Inferior parietal cortex (tissue), 1 donor: Measurements from ENCODE around the gene PDLIM4.
A peak's percentile ranks its signal among the peaks of the same experiment; 100 is the strongest.

Experiments used
- DNase-seq: peaks from one replicate; pipeline ENCODE4 v3.0.0-alpha.2; 2016; ENCODE audit errors: extremely low spot score

Gene PDLIM4

GRCh38 chr5:132227235-132227484, 30.3 kb upstream of the PDLIM4 start:
- DNase-seq, result no peak

- DNase-seq, result peak; percentile 63
These were observed 29.8 kb upstream of the PDLIM4 start, which contains the start of gene P4HA2 for GRCh38 chr5:132227485-132228240. Gene P4HA2, minus strand, starts transcription at chr5:132227853. Its CDS starts 9,227 bp downstream, at chr5:132218626.

GRCh38 chr5:132228241-132229035, 29.1 kb upstream of the PDLIM4 start:
- no peak for DNase-seq

- no peak for DNase-seq
These were observed 28.3 kb upstream of the PDLIM4 start for GRCh38 chr5:132229236-132229635.

GRCh38 chr5:132230871-132231270, 26.6 kb upstream of the PDLIM4 start:
- no peak for DNase-seq

- DNase-seq, result no peak
These were observed 25.0 kb upstream of the PDLIM4 start for GRCh38 chr5:132232465-132232864.

GRCh38 chr5:132233081-132233480, 24.4 kb upstream of the PDLIM4 start:
- no peak for DNase-seq

- no peak for DNase-seq
These were observed 23.4 kb upstream of the PDLIM4 start for GRCh38 chr5:132233811-132234683.

- no peak for DNase-seq
These were observed 22.8 kb upstream of the PDLIM4 start for GRCh38 chr5:132234684-132235062.

- no peak for DNase-seq
These were observed 22.2 kb upstream of the PDLIM4 start for GRCh38 chr5:132235340-132235739.

GRCh38 chr5:132237141-132237540, 20.4 kb upstream of the PDLIM4 start:
- no peak for DNase-seq

GRCh38 chr5:132237670-132238069, 19.8 kb upstream of the PDLIM4 start:
- DNase-seq, result no peak

- DNase-seq, result peak; percentile 73
These were observed 19.2 kb upstream of the PDLIM4 start for GRCh38 chr5:132238169-132238744.

GRCh38 chr5:132238901-132239500, 18.5 kb upstream of the PDLIM4 start:
- DNase-seq, result no peak

- DNase-seq, result no peak
These were observed 17.7 kb upstream of the PDLIM4 start for GRCh38 chr5:132239776-132240175.

- no peak for DNase-seq
These were observed 14.0 kb upstream of the PDLIM4 start for GRCh38 chr5:132243366-132243977.

- no peak for DNase-seq
These were observed 11.9 kb upstream of the PDLIM4 start for GRCh38 chr5:132245593-132245992.

GRCh38 chr5:132246806-132247205, 10.7 kb upstream of the PDLIM4 start:
- no peak for DNase-seq

- DNase-seq, result no peak
These were observed 6.9 kb upstream of the PDLIM4 start for GRCh38 chr5:132250547-132250946.

GRCh38 chr5:132251220-132251725, 6.2 kb upstream of the PDLIM4 start:
- no peak for DNase-seq

GRCh38 chr5:132253008-132253441, 4.5 kb upstream of the PDLIM4 start:
- no peak for DNase-seq
